Measurements from ENCODE around the gene NMT2. TPM values are rescaled to one million over a fixed set of nuclear protein-coding genes. Genes with fewer than 3 reads are reported as not detected.
A peak's percentile ranks its signal among the peaks of the same experiment; 100 is the strongest.

Gene NMT2
- total RNA-seq: 10 to 100 TPM in 1 of 2 donors, 1 to 10 TPM in 1; 9.6 to 18.7 TPM
- 10 to 100 TPM; 15.4 to 19.1 TPM for polyA plus RNA-seq

DNA sequence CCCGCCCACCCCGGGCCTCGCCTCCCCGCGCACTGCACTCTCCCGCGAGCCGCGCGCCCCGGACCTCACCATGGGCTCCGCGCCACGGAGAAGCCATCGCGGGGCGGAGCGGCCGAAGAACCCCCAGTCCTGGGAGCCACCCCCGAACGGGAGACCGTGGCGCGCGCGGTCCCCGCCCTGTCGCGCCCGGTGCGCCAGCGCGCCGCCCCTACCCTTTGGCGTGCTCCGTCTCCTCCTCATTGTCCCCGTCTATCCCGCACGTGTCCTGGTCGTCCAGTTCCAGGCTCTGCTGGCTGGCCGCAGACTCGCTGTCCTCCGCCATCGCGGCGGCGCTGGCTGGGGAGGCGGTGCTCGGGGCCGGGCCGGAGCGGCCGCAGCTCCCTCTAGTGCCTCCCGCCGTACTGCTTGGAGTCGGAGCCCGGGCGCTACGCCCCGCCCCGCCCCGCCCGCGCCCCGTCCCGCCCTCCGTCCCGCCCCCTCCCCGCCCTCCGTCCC is at the start of gene NMT2:
Gene NMT2, minus strand, starts transcription at position 403 of the 495 bp plus-strand sequence. Its CDS starts 81 bp downstream, at position 322.
- H3K27ac ChIP-seq (ENCODE audit: low read depth in 1 of 2, low read length in 2 of 2): peak within 1 kb of the TSS; percentile 72 to 83
- no peak for DNase-seq (ENCODE audit: low spot score)
- no peaks in the 10 kb centered on the region for H3K27me3 ChIP-seq (ENCODE audit: control insufficient read depth in 4 of 4, insufficient read depth in 4 of 4, low read length in 3 of 4)
- peak within 1 kb of the TSS; percentile 11 to 74 for H3K9ac ChIP-seq (ENCODE audit: low read depth in 1 of 2, low read length in 2 of 2)
- peaks cover 2 to 23% (median 15%) of the 10 kb centered on the region in 4 donors for H3K4me1 ChIP-seq (ENCODE audit: control insufficient read depth in 4 of 4, insufficient read depth in 4 of 4, low read length in 3 of 4)
- no peaks in the 10 kb centered on the region for H3K36me3 ChIP-seq (ENCODE audit: control insufficient read depth in 4 of 4, insufficient read depth in 3 of 4, low read depth in 1 of 4, low read length in 3 of 4)
- no peaks in the 10 kb centered on the region for H3K9me3 ChIP-seq (ENCODE audit: control insufficient read depth in 4 of 4, low read length in 3 of 4)
- under 1% methylated on average over 66 of the region's 70 CpGs for WGBS
- peak within 1 kb of the TSS; percentile 66 to 99 (median 87) for H3K4me3 ChIP-seq (ENCODE audit: low read depth in 1 of 3, low read length in 3 of 3)
- TF ChIP-seq CTCF (IDR thresholded peaks at IDR 0.05; ENCODE audit: low read depth, low read length, missing input control) (peak; percentile 32), YY1 (IDR thresholded peaks at IDR 0.05) (peak; percentile 56), RAD21 (IDR thresholded peaks at IDR 0.05) (peak; percentile 27 to 54), RXRA (IDR thresholded peaks at IDR 0.05) (no peak)

DNA sequence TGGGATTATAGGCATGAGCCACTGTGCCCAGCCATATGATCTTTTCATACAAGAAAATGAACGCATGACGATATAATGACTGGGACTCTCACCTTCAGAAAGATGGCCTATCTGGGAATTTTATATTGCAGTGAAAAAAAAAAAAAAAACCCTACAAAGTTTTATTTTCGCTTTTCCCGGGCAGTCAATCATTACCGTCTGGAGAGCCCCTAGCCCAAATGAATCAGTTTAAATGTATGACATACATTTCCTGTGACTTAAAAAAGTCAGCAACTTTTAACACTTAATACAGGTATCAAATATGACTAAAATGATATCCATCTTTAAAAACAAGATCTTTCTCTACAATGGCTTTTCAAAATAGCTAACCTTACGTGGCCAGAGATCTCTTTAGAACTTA is 48.2 kb upstream of the NMT2 start:
- no peak for DNase-seq (ENCODE audit: low spot score)
- TF ChIP-seq MAX (IDR thresholded peaks at IDR 0.05): no peak
- no peak for TF ChIP-seq ZBTB33 (IDR thresholded peaks at IDR 0.05)
- TF ChIP-seq ATF3 (IDR thresholded peaks at IDR 0.05): no peak
- TF ChIP-seq SP1 (IDR thresholded peaks at IDR 0.05): no peak
- TF ChIP-seq HNF4G (IDR thresholded peaks at IDR 0.05): no peak
- no peak for TF ChIP-seq JUND (IDR thresholded peaks at IDR 0.05)
- Histone ChIP-seq H3K4me1 (ENCODE audit: control insufficient read depth in 4 of 4, insufficient read depth in 4 of 4, low read length in 3 of 4) (no peaks in the 10 kb centered on the region), H3K9ac (ENCODE audit: low read depth in 1 of 2, low read length in 2 of 2) (no peak overlapping the region), H3K27ac (ENCODE audit: low read depth in 1 of 2, low read length in 2 of 2) (no peak overlapping the region), H3K4me3 (ENCODE audit: low read depth in 1 of 3, low read length in 3 of 3) (no peak overlapping the region), H3K27me3 (ENCODE audit: control insufficient read depth in 4 of 4, insufficient read depth in 4 of 4, low read length in 3 of 4) (no peaks in the 10 kb centered on the region), H3K9me3 (ENCODE audit: control insufficient read depth in 4 of 4, low read length in 3 of 4) (no peaks in the 10 kb centered on the region), H3K36me3 (ENCODE audit: control insufficient read depth in 4 of 4, insufficient read depth in 3 of 4, low read depth in 1 of 4, low read length in 3 of 4) (peaks cover 1 to 13% (median 6%) of the 10 kb centered on the region in 4 donors)
- WGBS: 94% methylated on average over 6 of the region's 6 CpGs

GRCh38 chr10:15214237-15214636 is 45.7 kb upstream of the NMT2 start:
- 95% methylated on average over 17 of the region's 17 CpGs for WGBS
- TF ChIP-seq HNF4G (IDR thresholded peaks at IDR 0.05) (no peak), RAD21 (IDR thresholded peaks at IDR 0.05) (no peak), RXRA (IDR thresholded peaks at IDR 0.05) (no peak), JUND (IDR thresholded peaks at IDR 0.05) (no peak), FOXA2 (IDR thresholded peaks at IDR 0.05) (no peak), SP1 (IDR thresholded peaks at IDR 0.05) (no peak), REST (IDR thresholded peaks at IDR 0.05) (no peak)
- Histone ChIP-seq H3K4me1 (ENCODE audit: control insufficient read depth in 4 of 4, insufficient read depth in 4 of 4, low read length in 3 of 4) (peaks cover 0 to 3% (median 1%) of the 10 kb centered on the region in 4 donors), H3K27me3 (ENCODE audit: control insufficient read depth in 4 of 4, insufficient read depth in 4 of 4, low read length in 3 of 4) (no peaks in the 10 kb centered on the region), H3K36me3 (ENCODE audit: control insufficient read depth in 4 of 4, insufficient read depth in 3 of 4, low read depth in 1 of 4, low read length in 3 of 4) (peaks cover 0 to 13% (median 6%) of the 10 kb centered on the region in 4 donors), H3K9me3 (ENCODE audit: control insufficient read depth in 4 of 4, low read length in 3 of 4) (no peaks in the 10 kb centered on the region), H3K4me3 (ENCODE audit: low read depth in 1 of 3, low read length in 3 of 3) (no peak overlapping the region), H3K9ac (ENCODE audit: low read depth in 1 of 2, low read length in 2 of 2) (no peak overlapping the region), H3K27ac (ENCODE audit: low read depth in 1 of 2, low read length in 2 of 2) (no peak overlapping the region)
- no peak for DNase-seq (ENCODE audit: low spot score)
